ENCODE data around the gene ANKMY1. TPM values are rescaled to one million over a fixed set of nuclear protein-coding genes. Genes with fewer than 3 reads are reported as not detected.

ANKMY1 gene
- total and polyA plus RNA-seq, 2 of the 8 experiments (the other 6 are each of a cell fraction or from before 2014, with no cell fraction given): 4.5 to 4.8 TPM

- TF ChIP-seq ATF3 (IDR thresholded peaks at IDR 0.05; ENCODE audit: insufficient read depth, low read depth, low read length): no peak
- TF ChIP-seq SP4 (IDR thresholded peaks at IDR 0.05; ENCODE audit: low read length): no peak
- no peak for TF ChIP-seq KDM4A (IDR thresholded peaks at IDR 0.05; ENCODE audit: low read depth, low read length, severe bottlenecking)
- TF ChIP-seq CREB1 (IDR thresholded peaks at IDR 0.05): no peak
- no peak for TF ChIP-seq GTF2F1 (IDR thresholded peaks at IDR 0.05; ENCODE audit: borderline replicate concordance, low read depth, low read length)
- TF ChIP-seq CHD2 (IDR thresholded peaks at IDR 0.05; ENCODE audit: low read length): no peak
These were observed 96.2 kb downstream of the ANKMY1 start (continued) for GRCh38 chr2:240461471-240462072.
